ENCODE results near the gene KIR2DL4.
"Not testable (repeated sequence)": the region's sequence is repeated elsewhere in the genome, so short reads cannot be mapped to it uniquely, and the experiment has no call there.

KIR2DL4 gene

DNA sequence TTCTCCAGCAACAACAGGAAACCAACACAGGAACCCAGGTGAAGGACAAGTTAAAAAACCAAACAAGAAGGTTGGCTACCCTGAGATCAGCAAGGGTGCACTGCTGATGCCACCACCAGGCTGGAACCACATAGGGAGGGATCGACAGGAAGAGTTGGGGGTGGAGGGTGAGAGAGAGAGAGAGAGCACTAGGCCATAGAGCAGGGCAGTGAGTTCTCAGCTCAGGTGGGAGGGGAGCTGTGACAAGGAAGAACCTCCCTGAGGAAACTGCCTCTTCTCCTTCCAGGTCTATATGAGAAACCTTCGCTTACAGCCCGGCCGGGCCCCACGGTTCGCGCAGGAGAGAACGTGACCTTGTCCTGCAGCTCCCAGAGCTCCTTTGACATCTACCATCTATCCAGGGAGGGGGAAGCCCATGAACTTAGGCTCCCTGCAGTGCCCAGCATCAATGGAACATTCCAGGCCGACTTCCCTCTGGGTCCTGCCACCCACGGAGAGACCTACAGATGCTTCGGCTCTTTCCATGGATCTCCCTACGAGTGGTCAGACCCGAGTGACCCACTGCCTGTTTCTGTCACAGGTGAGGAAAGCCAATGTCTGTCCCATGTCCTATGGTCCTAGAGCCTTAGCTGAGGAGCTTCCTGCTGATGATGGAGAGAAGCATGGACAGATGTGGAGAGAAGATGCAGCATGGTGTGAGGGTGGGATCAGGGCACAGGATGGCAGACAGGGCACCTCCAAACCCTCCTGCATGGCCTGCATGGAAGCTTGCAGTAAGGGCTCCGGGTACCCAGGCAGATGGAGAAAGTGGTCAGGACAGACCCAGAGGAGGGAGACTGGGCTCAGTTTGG lies 2.5 kb downstream of the KIR2DL4 start:
- DNase-seq (ENCODE audit: low read depth): no peak
- TF ChIP-seq, protein P1, sequence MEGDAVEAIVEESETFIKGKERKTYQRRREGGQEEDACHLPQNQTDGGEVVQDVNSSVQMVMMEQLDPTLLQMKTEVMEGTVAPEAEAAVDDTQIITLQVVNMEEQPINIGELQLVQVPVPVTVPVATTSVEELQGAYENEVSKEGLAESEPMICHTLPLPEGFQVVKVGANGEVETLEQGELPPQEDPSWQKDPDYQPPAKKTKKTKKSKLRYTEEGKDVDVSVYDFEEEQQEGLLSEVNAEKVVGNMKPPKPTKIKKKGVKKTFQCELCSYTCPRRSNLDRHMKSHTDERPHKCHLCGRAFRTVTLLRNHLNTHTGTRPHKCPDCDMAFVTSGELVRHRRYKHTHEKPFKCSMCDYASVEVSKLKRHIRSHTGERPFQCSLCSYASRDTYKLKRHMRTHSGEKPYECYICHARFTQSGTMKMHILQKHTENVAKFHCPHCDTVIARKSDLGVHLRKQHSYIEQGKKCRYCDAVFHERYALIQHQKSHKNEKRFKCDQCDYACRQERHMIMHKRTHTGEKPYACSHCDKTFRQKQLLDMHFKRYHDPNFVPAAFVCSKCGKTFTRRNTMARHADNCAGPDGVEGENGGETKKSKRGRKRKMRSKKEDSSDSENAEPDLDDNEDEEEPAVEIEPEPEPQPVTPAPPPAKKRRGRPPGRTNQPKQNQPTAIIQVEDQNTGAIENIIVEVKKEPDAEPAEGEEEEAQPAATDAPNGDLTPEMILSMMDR (IDR thresholded peaks at IDR 0.05; ENCODE audit: low read depth, low read length): no peak
- TF ChIP-seq POLR2A (IDR thresholded peaks at IDR 0.05; ENCODE audit: extremely low read depth, insufficient read length): no peak
- TF ChIP-seq MYC (IDR thresholded peaks at IDR 0.05; ENCODE audit: low read depth, low read length): no peak
- no peak for TF ChIP-seq MAX (IDR thresholded peaks at IDR 0.05; ENCODE audit: low read depth, low read length)
- no peak overlapping the region for H3K4me3 ChIP-seq (ENCODE audit: low read depth, low read length)

DNA sequence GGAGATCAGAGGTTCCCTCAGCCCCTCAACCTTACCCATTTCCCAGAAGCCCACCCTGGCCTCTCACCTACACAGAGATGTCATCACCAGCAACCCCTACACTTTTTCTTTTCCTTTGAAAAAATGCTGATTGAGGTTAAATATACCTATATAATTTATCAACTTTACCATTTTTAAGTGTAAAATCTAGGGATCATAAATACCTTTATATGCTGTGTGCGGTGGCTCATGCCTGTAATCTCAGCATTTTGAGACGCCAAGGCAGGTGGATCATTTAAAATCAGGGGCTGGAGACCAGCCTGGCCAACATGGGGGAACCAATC lies 3.1 kb downstream of the KIR2DL4 start:
- no peak overlapping the region for H3K4me3 ChIP-seq (ENCODE audit: low read depth, low read length)
- TF ChIP-seq MYC (IDR thresholded peaks at IDR 0.05; ENCODE audit: low read depth, low read length) (no peak), MAX (IDR thresholded peaks at IDR 0.05; ENCODE audit: low read depth, low read length) (no peak), POLR2A (IDR thresholded peaks at IDR 0.05; ENCODE audit: extremely low read depth, insufficient read length) (no peak)
- TF ChIP-seq, protein P1 (IDR thresholded peaks at IDR 0.05; ENCODE audit: low read depth, low read length): no peak
- DNase-seq (ENCODE audit: low read depth): no peak

GRCh38 chr19:54814571-54814970 lies 11.2 kb downstream of the KIR2DL4 start:
- DNase-seq (ENCODE audit: low read depth); H3K4me3 ChIP-seq (ENCODE audit: low read depth, low read length): not testable (repeated sequence)

GRCh38 chr19:54816251-54816650 lies 12.8 kb downstream of the KIR2DL4 start, which contains the start of gene KIR3DL1:
KIR3DL1 (plus strand) TSS chr19:54816468.
- not testable (repeated sequence) for H3K4me3 ChIP-seq (ENCODE audit: low read depth, low read length)

GRCh38 chr19:54817670-54818536 lies 14.5 kb downstream of the KIR2DL4 start:
- DNase-seq (ENCODE audit: low read depth): no peak
- TF ChIP-seq MAX (IDR thresholded peaks at IDR 0.05; ENCODE audit: low read depth, low read length): no peak
- TF ChIP-seq, protein P1 (IDR thresholded peaks at IDR 0.05; ENCODE audit: low read depth, low read length): no peak
- TF ChIP-seq MYC (IDR thresholded peaks at IDR 0.05; ENCODE audit: low read depth, low read length): no peak
- no peak for TF ChIP-seq POLR2A (IDR thresholded peaks at IDR 0.05; ENCODE audit: extremely low read depth, insufficient read length)
- no peak overlapping the region for H3K4me3 ChIP-seq (ENCODE audit: low read depth, low read length)

More at GRCh38 chr19:54816251-54816650, 12.8 kb downstream of the KIR2DL4 start, which contains the start of gene KIR3DL1:
- not testable (repeated sequence) for DNase-seq (ENCODE audit: low read depth)

DNA sequence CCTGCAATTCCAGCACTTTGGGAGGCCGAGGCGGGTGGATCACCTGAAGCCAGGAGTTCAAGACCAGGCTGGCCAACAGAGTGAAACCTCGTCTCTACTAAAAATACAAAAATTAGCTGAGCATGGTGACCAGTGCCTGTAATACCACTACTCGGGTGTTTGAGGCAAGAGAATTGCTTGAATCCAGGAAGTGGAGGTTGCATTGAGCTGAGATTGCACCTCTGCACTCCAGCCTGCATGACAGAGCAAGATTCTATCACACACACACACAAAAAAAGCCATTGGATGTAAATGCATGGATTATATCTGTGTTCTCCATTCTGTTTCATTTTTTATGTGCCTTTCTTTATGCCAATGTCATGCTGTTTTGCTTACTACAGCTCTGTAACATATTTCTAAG lies 21.0 kb downstream of the KIR2DL4 start:
- peak; percentile 22 for DNase-seq (ENCODE audit: low read depth)
- not testable (repeated sequence) for H3K4me3 ChIP-seq (ENCODE audit: low read depth, low read length)

DNA sequence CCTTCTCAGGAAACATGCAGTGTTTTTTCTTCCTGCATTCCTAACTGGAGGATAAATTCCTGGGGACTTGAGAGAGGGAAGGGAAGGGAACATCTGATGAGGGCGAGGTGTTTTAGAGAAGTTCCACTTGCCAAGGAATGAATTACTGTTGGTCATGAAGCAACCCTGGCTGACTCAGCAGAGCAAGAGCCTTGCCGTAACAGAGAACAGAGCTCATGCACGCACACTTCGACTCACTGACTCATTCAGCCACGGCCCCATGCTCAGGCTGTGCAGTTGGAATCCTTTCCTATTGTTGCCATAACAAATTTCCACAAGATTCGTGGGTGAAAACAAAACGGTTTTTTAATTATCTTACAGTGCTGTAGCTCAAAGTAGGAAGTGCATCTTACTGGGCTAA lies 21.9 kb downstream of the KIR2DL4 start:
- not testable (repeated sequence) for H3K4me3 ChIP-seq (ENCODE audit: low read depth, low read length)
- peak; percentile 23 for DNase-seq (ENCODE audit: low read depth)

DNA sequence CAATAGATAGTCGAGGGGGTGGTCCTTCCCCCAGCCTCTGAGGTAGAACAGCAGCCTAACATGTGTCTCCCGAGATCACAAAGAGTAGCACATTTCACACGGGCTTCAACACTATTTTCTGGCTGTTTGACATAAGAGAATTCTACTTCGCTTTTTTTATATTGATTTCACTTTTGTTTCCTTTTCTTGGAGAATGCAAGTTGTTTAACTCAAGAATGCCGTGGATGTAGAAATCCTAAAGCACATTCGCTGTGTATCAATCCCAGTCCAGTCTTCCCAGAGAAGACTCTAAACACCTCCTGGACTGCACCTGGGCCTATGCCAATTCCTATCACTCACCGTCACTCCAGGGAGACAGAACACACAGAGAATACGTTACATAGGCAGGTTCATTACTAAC lies 24.7 kb downstream of the KIR2DL4 start:
- not testable (repeated sequence) for DNase-seq (ENCODE audit: low read depth); H3K4me3 ChIP-seq (ENCODE audit: low read depth, low read length)

- not testable (repeated sequence) for H3K4me3 ChIP-seq (ENCODE audit: low read depth, low read length); DNase-seq (ENCODE audit: low read depth)
Observed at GRCh38 chr19:54832496-54832895, 29.1 kb downstream of the KIR2DL4 start, which contains the start of gene KIR2DS4. KIR2DS4 (plus strand) TSS chr19:54832676.

- not testable (repeated sequence) for H3K4me3 ChIP-seq (ENCODE audit: low read depth, low read length); DNase-seq (ENCODE audit: low read depth)
Observed at GRCh38 chr19:54835126-54835525, 31.7 kb downstream of the KIR2DL4 start.

DNA sequence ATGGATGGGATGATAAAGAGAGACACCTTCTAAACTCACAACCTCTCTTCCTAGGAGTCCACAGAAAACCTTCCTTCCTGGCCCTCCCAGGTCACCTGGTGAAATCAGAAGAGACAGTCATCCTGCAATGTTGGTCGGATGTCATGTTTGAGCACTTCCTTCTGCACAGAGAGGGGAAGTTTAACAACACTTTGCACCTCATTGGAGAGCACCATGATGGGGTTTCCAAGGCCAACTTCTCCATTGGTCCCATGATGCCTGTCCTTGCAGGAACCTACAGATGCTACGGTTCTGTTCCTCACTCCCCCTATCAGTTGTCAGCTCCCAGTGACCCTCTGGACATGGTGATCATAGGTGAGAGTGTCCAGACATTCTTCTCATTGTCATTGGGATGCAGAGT lies 34.1 kb downstream of the KIR2DL4 start:
- not testable (repeated sequence) for H3K4me3 ChIP-seq (ENCODE audit: low read depth, low read length)

GRCh38 chr19:54843171-54843570 lies 39.8 kb downstream of the KIR2DL4 start:
- not testable (repeated sequence) for DNase-seq (ENCODE audit: low read depth); H3K4me3 ChIP-seq (ENCODE audit: low read depth, low read length)

More for the DNA sequence above, 34.1 kb downstream of the KIR2DL4 start:
- DNase-seq (ENCODE audit: low read depth): not testable (repeated sequence)

GRCh38 chr19:54850061-54850640 lies 46.7 kb downstream of the KIR2DL4 start, which contains the start of gene KIR3DL2:
KIR3DL2 (plus strand) TSS chr19:54850443; CDS start chr19:54850476, 33 bp downstream.
- not testable (repeated sequence) for H3K4me3 ChIP-seq (ENCODE audit: low read depth, low read length); DNase-seq (ENCODE audit: low read depth)
